Mesendoderm (in vitro differentiated cells): Measurements from ENCODE around the gene KATNAL2. TPM values are rescaled to one million over a fixed set of nuclear protein-coding genes. Genes with fewer than 3 reads are reported as not detected.

Experiments
- DNase-seq: peaks from one replicate; pipeline ENCODE4 v3.0.0; 2013
- H2AK5ac ChIP-seq: 2 replicates; pipeline ENCODE4 v1.6.1; 2013; ENCODE audit warnings: low read length, inconsistent platforms
- H2BK120ac ChIP-seq: 2 replicates; pipeline ENCODE4 v1.6.1; 2013; ENCODE audit warnings: low read depth, mild to moderate bottlenecking, low read length, moderate library complexity, mixed read lengths
- H2BK15ac ChIP-seq: replicated peaks from 2 replicates; pipeline ENCODE4 v1.6.1; 2013; ENCODE audit warnings: low read depth, mild to moderate bottlenecking, moderate library complexity
- H2BK5ac ChIP-seq: 2 replicates; pipeline ENCODE4 v1.6.1; 2013; ENCODE audit warnings: low read length, inconsistent platforms
- H3K18ac ChIP-seq: 2 replicates; pipeline ENCODE4 v1.6.1; 2013; ENCODE audit warnings: mild to moderate bottlenecking, low read length, mixed read lengths
- H3K23ac ChIP-seq: one replicate; pipeline ENCODE4 v1.6.1; 2013; ENCODE audit warnings: low read length
- H3K27ac ChIP-seq: 2 replicates; pipeline ENCODE4 v1.5.1; 2013; ENCODE audit warnings: low read depth, mild to moderate bottlenecking, inconsistent platforms, low read length, moderate library complexity
- H3K27me3 ChIP-seq: 2 replicates; pipeline ENCODE4 v1.6.1; 2013; ENCODE audit warnings: low read length, control low read depth, mild to moderate bottlenecking, inconsistent platforms; ENCODE audit not compliant: insufficient read depth, poor library complexity
- H3K36me3 ChIP-seq: 2 replicates; pipeline ENCODE4 v1.6.1; 2013; ENCODE audit warnings: low read length, inconsistent platforms; ENCODE audit not compliant: control insufficient read depth, insufficient read depth
- H3K4ac ChIP-seq: one replicate; pipeline ENCODE4 v1.6.1; 2013; ENCODE audit warnings: low read depth, mild to moderate bottlenecking, low read length, moderate library complexity
- H3K4me1 ChIP-seq: 2 replicates; pipeline ENCODE4 v1.6.1; 2013; ENCODE audit warnings: low read depth, low read length, inconsistent platforms; ENCODE audit not compliant: control insufficient read depth
- H3K4me2 ChIP-seq: 2 replicates; pipeline ENCODE4 v1.6.1; 2013; ENCODE audit warnings: low read length
- H3K4me3 ChIP-seq: 2 replicates; pipeline ENCODE4 v1.5.1; 2013; ENCODE audit warnings: mild to moderate bottlenecking, low read length
- H3K56ac ChIP-seq: one replicate; pipeline ENCODE4 v1.6.1; 2013; ENCODE audit warnings: low read length
- H3K79me1 ChIP-seq: 2 replicates; pipeline ENCODE4 v1.6.1; 2013; ENCODE audit warnings: low read length, inconsistent platforms
- H3K79me2 ChIP-seq: 2 replicates; pipeline ENCODE4 v1.6.1; 2013; ENCODE audit warnings: mild to moderate bottlenecking, low read length; ENCODE audit not compliant: control insufficient read depth, insufficient read depth
- H3K9ac ChIP-seq: 2 replicates; pipeline ENCODE4 v1.6.1; 2013; ENCODE audit warnings: low read length, inconsistent platforms
- H4K5ac ChIP-seq: one replicate; pipeline ENCODE4 v1.6.1; 2013; ENCODE audit warnings: low read length
- H4K8ac ChIP-seq: one replicate; pipeline ENCODE4 v1.6.1; 2013; ENCODE audit warnings: low read depth, mild to moderate bottlenecking, control low read depth, low read length, moderate library complexity
- whole genome bisulfite sequencing: extraction: QIAGEN DNeasy Blood & Tissue Kit; methylation state at CpG from one replicate; pipeline ENCODE4 v1.1.7; 2013; ENCODE audit warnings: low lambda C conversion rate, missing lambda C conversion rate; ENCODE audit not compliant: insufficient coverage; ENCODE audit errors: extremely low coverage; 5-methylcytosine and 5-hydroxymethylcytosine counted together
- polyA plus RNA-seq, 2 experiments: library from polyadenylated mRNA; stranded (reverse); fragments of 200-250 nt; gene quantifications; one replicate each; pipeline ENCODE4 v1.2.3, GENCODE V29; 2013

Gene KATNAL2
- polyA plus RNA-seq (2013, experiment 1 of 2) = 3.3 TPM
- polyA plus RNA-seq (2013, experiment 2 of 2) = 3.4 TPM

GRCh38 chr18:46917108-46917802 is at the start of gene KATNAL2, which contains the start of gene PIAS2:
KATNAL2 (plus strand) TSS chr18:46917602; CDS start chr18:46946873, 29,271 bp downstream.
PIAS2 (minus strand) TSS chr18:46917507; CDS start chr18:46917345, 162 bp downstream.
- H3K36me3 ChIP-seq = no peaks in the 10 kb centered on the region
- H3K23ac ChIP-seq = no peak within 1 kb of the TSS
- no peak within 1 kb of the TSS for H4K8ac ChIP-seq
- H2BK5ac ChIP-seq = peak within 1 kb of the TSS; percentile 9
- peaks cover 3% of the 10 kb centered on the region for H3K4me1 ChIP-seq
- no peaks in the 10 kb centered on the region for H3K27me3 ChIP-seq
- peak within 1 kb of the TSS; percentile 86 for H3K9ac ChIP-seq
- peak within 1 kb of the TSS; percentile 75 for H3K4me3 ChIP-seq
- DNase-seq = peak; percentile 76
- peak within 1 kb of the TSS; percentile 89 for H3K18ac ChIP-seq
- H3K4ac ChIP-seq = peak within 1 kb of the TSS; percentile 76
- peaks cover 17% of the 10 kb centered on the region for H3K79me2 ChIP-seq
- no peak within 1 kb of the TSS for H2AK5ac ChIP-seq
- H3K56ac ChIP-seq = peak within 1 kb of the TSS; percentile 95
- H3K4me2 ChIP-seq = peak within 1 kb of the TSS; percentile 92
- H2BK15ac ChIP-seq = no peak within 1 kb of the TSS
- H4K5ac ChIP-seq = no peak within 1 kb of the TSS
- peak within 1 kb of the TSS; percentile 33 for H2BK120ac ChIP-seq
- H3K79me1 ChIP-seq = peaks cover 8% of the 10 kb centered on the region
- no CpG with 5 or more reads among the region's 107 CpGs for WGBS
- peak within 1 kb of the TSS; percentile 80 for H3K27ac ChIP-seq

GRCh38 chr18:46868169-46868921 is 49.1 kb upstream of the KATNAL2 start:
- H2BK15ac ChIP-seq = no peak overlapping the region
- peak; percentile 37 for DNase-seq
- H3K18ac ChIP-seq = no peak overlapping the region
- peaks cover 8% of the 10 kb centered on the region for H3K79me1 ChIP-seq
- H3K27me3 ChIP-seq = no peaks in the 10 kb centered on the region
- no peak overlapping the region for H2BK5ac ChIP-seq
- H2AK5ac ChIP-seq = no peak overlapping the region
- H3K23ac ChIP-seq = no peak overlapping the region
- H3K9ac ChIP-seq = no peak overlapping the region
- H4K5ac ChIP-seq = no peak overlapping the region
- no peaks in the 10 kb centered on the region for H3K36me3 ChIP-seq
- H3K4me3 ChIP-seq = no peak overlapping the region
- no peak overlapping the region for H3K4ac ChIP-seq
- no peak overlapping the region for H3K4me2 ChIP-seq
- no peak overlapping the region for H2BK120ac ChIP-seq
- peaks cover 2% of the 10 kb centered on the region for H3K79me2 ChIP-seq
- no peak overlapping the region for H3K27ac ChIP-seq
- no peaks in the 10 kb centered on the region for H3K4me1 ChIP-seq
- H4K8ac ChIP-seq = no peak overlapping the region
- H3K56ac ChIP-seq = no peak overlapping the region
- no CpG with 5 or more reads among the region's 11 CpGs for WGBS

GRCh38 chr18:46877329-46877987 is 39.9 kb upstream of the KATNAL2 start:
- Histone ChIP-seq H2AK5ac (no peak overlapping the region), H2BK120ac (no peak overlapping the region), H2BK5ac (no peak overlapping the region), H3K4me3 (no peak overlapping the region), H3K9ac (no peak overlapping the region), H3K79me1 (peaks cover 6% of the 10 kb centered on the region), H3K56ac (no peak overlapping the region), H3K36me3 (no peaks in the 10 kb centered on the region), H3K4me1 (no peaks in the 10 kb centered on the region), H3K23ac (no peak overlapping the region), H3K4ac (no peak overlapping the region), H3K27ac (no peak overlapping the region), H4K8ac (no peak overlapping the region), H2BK15ac (no peak overlapping the region), H3K27me3 (no peaks in the 10 kb centered on the region), H3K4me2 (no peak overlapping the region), H4K5ac (no peak overlapping the region), H3K79me2 (peaks cover under 1% of the 10 kb centered on the region), H3K18ac (no peak overlapping the region)
- no CpG with 5 or more reads among the region's 15 CpGs for WGBS
- no peak for DNase-seq

- no peak for DNase-seq
- Histone ChIP-seq H3K79me1 (peaks cover 2% of the 10 kb centered on the region), H2BK5ac (no peak overlapping the region), H4K8ac (no peak overlapping the region), H3K4me1 (no peaks in the 10 kb centered on the region), H2AK5ac (no peak overlapping the region), H3K27ac (no peak overlapping the region), H3K18ac (no peak overlapping the region), H3K4ac (no peak overlapping the region), H3K56ac (no peak overlapping the region), H3K4me3 (no peak overlapping the region), H3K23ac (no peak overlapping the region), H3K79me2 (no peaks in the 10 kb centered on the region), H3K4me2 (no peak overlapping the region), H3K9ac (no peak overlapping the region), H3K27me3 (no peaks in the 10 kb centered on the region), H3K36me3 (no peaks in the 10 kb centered on the region), H2BK15ac (no peak overlapping the region), H4K5ac (no peak overlapping the region), H2BK120ac (no peak overlapping the region)
- no CpG with 5 or more reads among the region's 4 CpGs for WGBS
These were observed 34.2 kb upstream of the KATNAL2 start for GRCh38 chr18:46883180-46883579.

- H3K4me2 ChIP-seq = no peak overlapping the region
- no peak overlapping the region for H3K23ac ChIP-seq
- peaks cover 3% of the 10 kb centered on the region for H3K36me3 ChIP-seq
- H3K4me3 ChIP-seq = no peak overlapping the region
- no peak overlapping the region for H3K9ac ChIP-seq
- H3K27me3 ChIP-seq = no peaks in the 10 kb centered on the region
- H2BK5ac ChIP-seq = no peak overlapping the region
- peaks cover 9% of the 10 kb centered on the region for H3K79me1 ChIP-seq
- no CpG with 5 or more reads among the region's 2 CpGs for WGBS
- H3K4ac ChIP-seq = no peak overlapping the region
- H3K56ac ChIP-seq = no peak overlapping the region
- DNase-seq = no peak
- H3K18ac ChIP-seq = no peak overlapping the region
- H3K4me1 ChIP-seq = no peaks in the 10 kb centered on the region
- no peak overlapping the region for H4K5ac ChIP-seq
- H2BK15ac ChIP-seq = no peak overlapping the region
- no peak overlapping the region for H2AK5ac ChIP-seq
- H3K79me2 ChIP-seq = peaks cover 5% of the 10 kb centered on the region
- H3K27ac ChIP-seq = no peak overlapping the region
- no peak overlapping the region for H2BK120ac ChIP-seq
- H4K8ac ChIP-seq = no peak overlapping the region
These were observed 30.5 kb upstream of the KATNAL2 start for GRCh38 chr18:46886893-46887292.
